Activated naive CD4-positive, alpha-beta T cell treated with Interleukin-2 at 50 U/mL for 16 hours (primary cell): Measurements from ENCODE around the gene RELN.

Experiments used
- DNase-seq: peaks from one replicate; pipeline ENCODE4 v3.0.0-alpha.2; 2020

The RELN gene

GRCh38 chr7:103445228-103446048, 544.0 kb downstream of the RELN start:
- no peak for DNase-seq

GRCh38 chr7:103439661-103440060, 549.8 kb downstream of the RELN start:
- no peak for DNase-seq

DNA sequence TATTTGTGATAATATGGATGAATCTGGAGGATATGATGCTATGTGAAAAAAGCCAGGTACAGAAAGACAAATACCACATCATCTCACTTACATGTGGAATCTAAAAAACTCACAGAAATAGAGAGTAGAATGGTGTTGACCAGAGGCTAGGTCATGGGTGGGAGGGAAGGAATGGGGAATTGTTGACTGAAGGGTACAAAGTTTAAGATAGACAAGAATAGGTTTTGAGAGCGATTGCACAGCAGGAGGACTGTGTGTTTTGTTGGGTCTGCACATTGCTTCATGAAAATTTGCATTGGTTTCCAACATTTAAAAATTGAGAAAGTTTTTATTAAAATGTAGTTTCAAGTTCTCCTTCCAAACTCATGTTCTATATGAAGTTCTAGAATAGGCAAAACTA, 551.8 kb downstream of the RELN start:
- DNase-seq: no peak

- DNase-seq: no peak
These were observed 556.7 kb downstream of the RELN start for GRCh38 chr7:103432712-103433111.

- no peak for DNase-seq
These were observed 564.3 kb downstream of the RELN start for GRCh38 chr7:103425177-103425576.

GRCh38 chr7:103423467-103424179, 565.8 kb downstream of the RELN start:
- DNase-seq: no peak
